CD14-positive monocyte (primary cell): Measurements from ENCODE around the gene CALY. TPM values are rescaled to one million over a fixed set of nuclear protein-coding genes. Genes with fewer than 3 reads are reported as not detected.

Experiments
- DNase-seq, 3 donors: peaks; one replicate each; pipeline ENCODE4 v3.0.0-alpha.2; 2011 to 2022
- H2AFZ ChIP-seq: 2 replicates; pipeline ENCODE4 v1.6.0; 2012; ENCODE audit warnings: mild to moderate bottlenecking, low read depth, low read length, inconsistent platforms; ENCODE audit not compliant: insufficient read depth, poor library complexity, severe bottlenecking
- H3K27ac ChIP-seq, 2 donors: 1 replicate in 1 of 2; 2 replicates in 1 of 2; pipeline ENCODE4 v1.5.1; 2012 to 2013; ENCODE audit warnings: low read length in 2 of 2, control low read depth in 1 of 2, inconsistent platforms in 1 of 2, low read depth in 1 of 2, mild to moderate bottlenecking in 1 of 2
- H3K27me3 ChIP-seq, 2 donors: one replicate each; pipeline versions ENCODE4 v1.6.0 to v1.6.1; 2011 to 2013; ENCODE audit warnings: low read length in 2 of 2; ENCODE audit not compliant: control insufficient read depth in 2 of 2, insufficient read depth in 2 of 2
- H3K36me3 ChIP-seq, 2 donors: replicated peaks in 1 of 2; 1 replicate in 1 of 2; 2 replicates in 1 of 2; pipeline versions ENCODE4 v1.5.1 to v1.6.1; 2012 to 2013; ENCODE audit warnings: low read length in 2 of 2, control low read depth in 1 of 2, inconsistent platforms in 1 of 2, mild to moderate bottlenecking in 1 of 2; ENCODE audit not compliant: insufficient read depth in 2 of 2, control insufficient read depth in 1 of 2
- H3K4me1 ChIP-seq, 2 donors: 1 replicate in 1 of 2; 2 replicates in 1 of 2; pipeline versions ENCODE4 v1.5.1 to v1.6.1; 2012 to 2013; ENCODE audit warnings: low read length in 2 of 2, control low read depth in 1 of 2, inconsistent platforms in 1 of 2, mild to moderate bottlenecking in 1 of 2, moderate library complexity in 1 of 2; ENCODE audit not compliant: insufficient read depth in 2 of 2, control insufficient read depth in 1 of 2
- H3K4me2 ChIP-seq: replicated peaks from 2 replicates; pipeline ENCODE3; 2012; ENCODE audit warnings: low read length, moderate library complexity, mild to moderate bottlenecking; ENCODE audit not compliant: poor library complexity, severe bottlenecking; ENCODE audit errors: extremely low read depth
- H3K4me3 ChIP-seq, 3 experiments: fragments of 200-600 bp in 1 of 3; sonication (generic) in 1 of 3; replicated peaks in 1 of 3; 1 replicate in 2 of 3; 2 replicates in 1 of 3; pipeline ENCODE4 v1.5.1; 2011 to 2013; ENCODE audit warnings: low read length in 3 of 3, mild to moderate bottlenecking in 3 of 3, control low read depth in 2 of 3, low read depth in 2 of 3, inconsistent platforms in 1 of 3, moderate library complexity in 1 of 3
- H3K79me2 ChIP-seq: 2 replicates; pipeline ENCODE4 v1.6.0; 2012; ENCODE audit warnings: mild to moderate bottlenecking, control low read depth, inconsistent platforms, low read length, moderate library complexity; ENCODE audit not compliant: insufficient read depth
- H3K9ac ChIP-seq: 2 replicates; pipeline ENCODE4 v1.6.0; 2017; ENCODE audit warnings: low read length, mild to moderate bottlenecking; ENCODE audit not compliant: insufficient read depth, poor library complexity, severe bottlenecking
- H3K9me3 ChIP-seq, 2 donors: replicated peaks in 1 of 2; 1 replicate in 1 of 2; 2 replicates in 1 of 2; pipeline versions ENCODE4 v1.5.1 to v1.6.1; 2012 to 2013; ENCODE audit warnings: low read length in 2 of 2, control low read depth in 1 of 2; ENCODE audit not compliant: control insufficient read depth in 1 of 2, insufficient read depth in 1 of 2
- H4K20me1 ChIP-seq: 2 replicates; pipeline ENCODE4 v1.6.0; 2012; ENCODE audit warnings: mild to moderate bottlenecking, low read length, control low read depth, moderate library complexity; ENCODE audit not compliant: insufficient read depth
- H3K27ac Mint-ChIP-seq, 7 donors: one replicate each; pipeline ENCODE4 v1.8.0; 2020; ENCODE audit warnings: mild to moderate bottlenecking in 7 of 7, mixed read lengths in 7 of 7, moderate library complexity in 6 of 7, inconsistent platforms in 2 of 7
- H3K27me3 Mint-ChIP-seq, 3 donors: one replicate each; pipeline ENCODE4 v1.8.0; 2021 to 2022; ENCODE audit warnings: low read depth in 3 of 3, mild to moderate bottlenecking in 3 of 3, mixed read lengths in 3 of 3, moderate library complexity in 3 of 3, inconsistent platforms in 1 of 3
- H3K36me3 Mint-ChIP-seq, 2 donors: one replicate each; pipeline ENCODE4 v1.8.0; 2020; ENCODE audit warnings: mixed read lengths in 2 of 2, inconsistent platforms in 1 of 2, mild to moderate bottlenecking in 1 of 2
- H3K4me1 Mint-ChIP-seq: one replicate; pipeline ENCODE4 v1.8.0; 2020; ENCODE audit warnings: mild to moderate bottlenecking, mixed read lengths
- H3K4me3 Mint-ChIP-seq, 2 donors: one replicate each; pipeline ENCODE4 v1.8.0; 2020; ENCODE audit warnings: mild to moderate bottlenecking in 2 of 2, mixed read lengths in 2 of 2, moderate library complexity in 1 of 2
- H3K9me3 Mint-ChIP-seq, 7 donors: one replicate each; pipeline ENCODE4 v1.8.0; 2020 to 2022; ENCODE audit warnings: mixed read lengths in 7 of 7, mild to moderate bottlenecking in 6 of 7, moderate library complexity in 6 of 7, inconsistent platforms in 2 of 7
- CTCF ChIP-seq: fragments of 200-600 bp; IDR thresholded peaks from one replicate; pipeline ENCODE4 v1.8.0; 2022; ENCODE audit warnings: antibody characterized with exemption, mild to moderate bottlenecking
- WGBS: methylation state at CpG from one replicate; pipeline ENCODE4 v1.1.5; 2013; ENCODE audit warnings: missing lambda C conversion rate; ENCODE audit not compliant: insufficient coverage; 5-methylcytosine and 5-hydroxymethylcytosine counted together
- intact Hi-C, 2 donors: fragments of 100-400 bp; cut with micrococcal nuclease; formaldehyde crosslinking; loops; one replicate each; pipeline versions ENCODE4 v1.15.0 to v1.15.1; 2023
- polyA plus RNA-seq, 3 donors: library from polyadenylated mRNA; depleted of rRNA in 1 of 3; unstranded in 2 of 3; stranded (reverse) in 1 of 3; fragments of 300-500 nt in 2 of 3; fragments of >200 nt in 1 of 3; fragmentation: Illumina TruSeq in 2 of 3; gene quantifications; 1 replicate in 2 of 3; 2 replicates in 1 of 3; pipeline ENCODE4 v1.2.3, GENCODE V29; 2012 to 2021

Gene CALY
- polyA plus RNA-seq, 3 donors: not detected

DNA sequence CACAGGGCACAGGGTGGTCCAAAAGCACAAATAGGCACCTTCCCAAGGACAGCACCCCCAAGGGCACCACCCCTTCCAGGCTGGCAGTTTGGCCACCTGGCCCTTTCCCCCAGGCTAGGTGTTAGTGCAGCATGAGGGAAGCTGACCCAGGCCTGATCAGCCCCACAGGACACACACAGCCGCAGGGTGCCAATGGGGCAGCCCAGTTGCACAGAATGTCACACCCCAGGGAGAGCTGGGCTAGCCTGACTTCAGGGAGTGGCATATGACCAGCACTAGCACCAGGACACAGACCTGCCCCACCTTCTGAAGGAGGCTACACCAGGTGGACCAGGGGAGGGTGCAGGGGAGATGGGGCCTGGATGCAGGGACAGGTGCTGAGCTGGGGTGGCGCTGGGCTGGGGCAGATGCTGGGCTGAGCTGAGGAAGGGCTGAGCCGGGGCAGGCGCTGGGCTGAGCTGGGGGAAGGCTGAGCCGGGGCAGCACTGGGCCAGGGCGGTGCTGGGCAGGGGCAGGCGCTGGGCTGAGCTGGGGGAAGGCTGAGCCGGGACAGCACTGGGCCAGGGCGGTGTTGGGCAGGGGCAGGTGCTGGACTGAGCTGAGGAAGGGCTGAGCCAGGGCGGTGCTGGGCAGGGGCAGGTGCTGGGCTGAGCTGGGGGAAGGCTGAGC lies 56.2 kb downstream of the CALY start:
- H4K20me1 ChIP-seq: peaks cover 11% of the 10 kb centered on the region
- no peak overlapping the region for H2AFZ ChIP-seq
- peaks cover 52 to 57% of the 10 kb centered on the region in 2 donors for H3K36me3 Mint-ChIP-seq
- H3K4me1 ChIP-seq: peaks cover 56 to 61% of the 10 kb centered on the region in 2 donors
- intact Hi-C loops: no loop called here
- H3K27me3 Mint-ChIP-seq: peaks cover 0 to 8% (median 2%) of the 10 kb centered on the region in 3 donors
- peaks cover 44 to 51% of the 10 kb centered on the region in 2 donors for H3K36me3 ChIP-seq
- peaks cover 0 to 2% (median 0%) of the 10 kb centered on the region in 7 donors for H3K9me3 Mint-ChIP-seq
- peak overlapping the region in 1 of 2 donors; percentile 39 for H3K4me3 Mint-ChIP-seq
- no peaks in the 10 kb centered on the region for H3K27me3 ChIP-seq
- peak overlapping the region; percentile 99 for H3K4me2 ChIP-seq
- peak overlapping the region; percentile 99 to 100 (median 100) for H3K27ac Mint-ChIP-seq
- no peak for DNase-seq
- H3K9me3 ChIP-seq: no peaks in the 10 kb centered on the region
- 91% methylated on average over 10 of the region's 10 CpGs for WGBS
- H3K27ac ChIP-seq: peak overlapping the region; percentile 96 to 99
- no peak for TF ChIP-seq CTCF
- H3K4me1 Mint-ChIP-seq: peaks cover 48% of the 10 kb centered on the region
- peak overlapping the region; percentile 97 for H3K9ac ChIP-seq
- peak overlapping the region in 1 of 3 experiments; percentile 94 for H3K4me3 ChIP-seq
- H3K79me2 ChIP-seq: peaks cover 16% of the 10 kb centered on the region

DNA sequence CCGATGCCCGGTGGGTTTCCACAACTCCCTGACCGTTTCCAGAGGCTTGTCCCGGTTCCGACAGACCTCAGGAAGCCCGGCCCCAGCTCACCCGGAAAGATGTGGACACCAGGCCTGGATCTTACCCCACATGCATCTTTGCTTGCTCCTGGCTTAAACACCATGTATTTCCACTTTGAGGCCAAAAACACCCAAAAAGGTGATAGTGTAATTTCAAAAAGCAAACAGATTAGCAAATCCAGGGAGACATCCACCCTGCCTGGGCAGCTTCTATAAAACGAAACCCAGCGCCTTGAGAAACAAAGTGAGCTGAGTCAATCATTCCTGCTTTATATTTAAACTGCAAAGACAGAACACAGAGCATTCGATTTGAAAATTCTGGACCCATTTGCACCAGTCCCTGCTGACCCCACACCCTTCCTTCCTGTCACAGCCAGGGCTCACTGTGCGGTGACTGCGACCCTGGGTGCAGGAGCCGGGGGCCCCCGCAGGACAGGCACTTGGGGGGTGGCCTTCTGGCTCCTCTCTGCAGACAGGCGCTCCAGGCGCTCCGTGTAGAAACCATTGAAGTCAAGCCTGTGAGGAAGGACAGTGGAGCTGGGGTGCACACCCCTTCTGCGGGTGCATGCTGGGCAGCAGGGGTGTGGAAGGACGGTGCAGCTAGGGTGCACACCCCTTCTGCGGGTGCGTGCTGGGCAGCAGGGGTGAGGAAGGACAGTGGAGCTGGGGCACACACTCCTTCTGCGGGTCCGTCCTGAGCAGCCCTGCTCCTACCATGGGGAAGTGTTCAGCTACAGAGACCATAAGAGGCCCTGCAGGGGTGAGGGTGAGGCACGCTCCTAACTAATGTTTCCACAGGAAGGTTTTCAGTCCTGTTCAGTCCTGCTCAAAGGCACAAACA lies 57.1 kb downstream of the CALY start:
- Histone ChIP-seq H3K9ac (peak overlapping the region; percentile 97), H3K27me3 (no peaks in the 10 kb centered on the region), H3K4me2 (peak overlapping the region; percentile 99), H3K9me3 (no peaks in the 10 kb centered on the region), H4K20me1 (peaks cover 19% of the 10 kb centered on the region), H3K4me1 (peaks cover 66 to 71% of the 10 kb centered on the region in 2 donors), H3K36me3 (peaks cover 35 to 41% of the 10 kb centered on the region in 2 donors), H3K27ac (peak overlapping the region; percentile 96 to 99), H3K4me3 (peak overlapping the region in 2 of 3 experiments; percentile 21 to 94), H3K79me2 (peaks cover 26% of the 10 kb centered on the region), H2AFZ (no peak overlapping the region)
- Mint-ChIP-seq H3K27ac (peak overlapping the region; percentile 99 to 100 (median 100)), H3K4me3 (peak overlapping the region; percentile 68 to 91), H3K4me1 (peaks cover 56% of the 10 kb centered on the region), H3K9me3 (peaks cover 0 to 2% (median 0%) of the 10 kb centered on the region in 7 donors), H3K36me3 (peaks cover 42 to 47% of the 10 kb centered on the region in 2 donors), H3K27me3 (peaks cover 0 to 14% (median 2%) of the 10 kb centered on the region in 3 donors)
- intact Hi-C loops: loop anchor here (2.0 kb wide), 3 partner anchors 13 to 29 kb away; partner anchors contain the start of genes TUBGCP2 (in 1 of the 2) and ZNF511 (in 1 of the 2)
- TF ChIP-seq CTCF: no peak
- WGBS: 20% methylated on average over 22 of the region's 24 CpGs
- peak; percentile 59 to 74 (median 59) for DNase-seq
